ENCODE data around the gene CCDC15. TPM values are rescaled to one million over a fixed set of nuclear protein-coding genes. Genes with fewer than 3 reads are reported as not detected.

CCDC15 gene
- total RNA-seq, 1 donor from 2014 or later, result 0.49 TPM

- no peak for DNase-seq (ENCODE audit: low spot score)
Measured at GRCh38 chr11:125068368-125068767, 114.4 kb downstream of the CCDC15 start.

DNA sequence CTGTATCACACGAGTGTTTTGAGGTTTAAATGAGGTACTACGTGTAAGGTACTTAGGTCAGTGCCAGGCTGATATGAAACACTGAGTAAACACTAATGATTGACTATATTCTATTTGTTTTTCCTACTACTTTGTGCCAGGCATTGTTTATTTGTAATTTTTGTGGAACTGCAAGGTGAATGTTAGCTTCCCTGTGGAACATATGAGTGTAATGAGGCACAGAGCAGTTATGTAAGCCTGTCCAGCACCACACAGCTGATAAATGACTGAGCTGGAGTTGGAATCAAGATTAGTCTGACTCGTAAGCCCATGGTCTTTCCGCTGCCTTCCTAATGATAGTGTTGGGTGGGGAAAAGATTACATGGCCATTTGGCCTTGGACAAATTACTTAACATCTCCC lies 115.0 kb downstream of the CCDC15 start:
- no peak for DNase-seq (ENCODE audit: low spot score)

DNA sequence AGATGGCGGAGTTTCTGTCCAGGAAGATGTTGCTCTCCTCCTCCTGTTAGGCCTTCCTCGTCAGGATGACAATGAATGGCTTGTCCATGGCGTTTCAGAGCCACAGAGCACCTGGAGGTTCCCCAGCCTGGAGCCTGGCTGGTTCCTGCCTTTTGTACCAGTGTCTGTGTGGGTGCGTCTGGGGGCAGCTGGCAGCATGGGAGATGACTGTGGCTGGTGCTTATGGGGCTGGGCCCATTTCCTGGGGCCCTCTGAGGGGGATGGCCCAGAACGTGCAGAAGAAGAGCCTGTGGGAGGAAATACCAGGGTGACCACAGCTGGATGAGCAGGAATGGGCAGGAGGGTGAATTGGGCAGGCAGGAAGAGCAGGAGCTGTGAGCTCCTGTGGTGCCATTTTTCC lies 115.8 kb downstream of the CCDC15 start:
- DNase-seq (ENCODE audit: low spot score), result peak; percentile 9

- peak; percentile 71 for DNase-seq (ENCODE audit: low spot score)
Measured at GRCh38 chr11:125070699-125071254, 116.8 kb downstream of the CCDC15 start.

DNA sequence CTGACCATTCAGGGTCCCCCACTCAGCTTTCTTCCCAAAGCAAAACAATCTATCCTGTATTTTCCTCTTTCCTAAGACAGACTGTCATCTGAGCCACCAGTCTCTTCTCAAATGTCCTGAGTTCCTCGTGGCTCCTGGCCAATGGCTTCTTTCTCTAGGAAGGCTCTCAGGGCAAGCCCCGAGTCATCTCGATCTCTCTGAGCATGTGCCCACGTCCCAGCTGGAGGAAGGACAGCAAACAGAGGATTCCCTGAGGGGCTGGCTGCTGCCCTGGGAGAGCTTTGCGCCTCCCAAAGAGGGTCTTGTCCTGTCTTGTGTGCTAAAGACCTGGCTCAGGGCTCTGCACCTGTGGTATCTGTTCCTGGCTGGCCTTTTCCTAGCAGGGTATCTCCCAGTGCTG lies 117.4 kb downstream of the CCDC15 start:
- DNase-seq (ENCODE audit: low spot score), result peak; percentile 10

GRCh38 chr11:125071846-125072217 lies 117.8 kb downstream of the CCDC15 start:
- DNase-seq (ENCODE audit: low spot score), result peak; percentile 9

GRCh38 chr11:125072218-125072960 lies 118.4 kb downstream of the CCDC15 start:
- peak; percentile 24 for DNase-seq (ENCODE audit: low spot score)

DNA sequence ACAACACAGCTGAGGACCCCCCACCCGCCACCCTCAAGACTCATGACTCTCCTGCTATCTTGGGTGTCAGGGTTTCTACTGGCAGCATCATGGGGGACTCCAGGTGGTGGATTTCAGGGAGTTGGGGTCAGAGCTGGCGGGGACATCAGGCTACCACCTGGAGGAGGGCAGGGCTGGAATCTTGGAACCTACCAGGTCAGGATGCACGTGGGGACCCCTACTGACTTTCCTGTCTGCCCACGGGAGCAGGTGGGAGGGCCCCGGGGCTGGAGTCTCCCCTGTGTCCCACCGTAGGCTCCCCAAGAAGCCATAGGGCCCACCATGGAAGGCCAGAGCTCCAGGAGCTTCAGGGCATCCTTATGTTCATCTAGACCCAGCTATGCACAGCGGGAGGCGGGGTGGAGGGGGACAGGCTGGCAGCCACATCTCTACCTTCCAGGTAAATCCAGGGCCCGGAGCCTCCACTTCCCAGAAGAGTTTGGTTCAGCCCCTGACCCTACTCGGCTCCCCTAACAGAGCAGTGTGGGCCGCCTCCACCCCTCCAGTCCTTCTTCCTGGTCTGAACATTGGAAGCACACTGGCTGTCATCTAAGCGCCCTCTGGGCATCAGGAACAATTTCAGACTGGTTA lies 119.1 kb downstream of the CCDC15 start:
- DNase-seq (ENCODE audit: low spot score), result no peak

DNA sequence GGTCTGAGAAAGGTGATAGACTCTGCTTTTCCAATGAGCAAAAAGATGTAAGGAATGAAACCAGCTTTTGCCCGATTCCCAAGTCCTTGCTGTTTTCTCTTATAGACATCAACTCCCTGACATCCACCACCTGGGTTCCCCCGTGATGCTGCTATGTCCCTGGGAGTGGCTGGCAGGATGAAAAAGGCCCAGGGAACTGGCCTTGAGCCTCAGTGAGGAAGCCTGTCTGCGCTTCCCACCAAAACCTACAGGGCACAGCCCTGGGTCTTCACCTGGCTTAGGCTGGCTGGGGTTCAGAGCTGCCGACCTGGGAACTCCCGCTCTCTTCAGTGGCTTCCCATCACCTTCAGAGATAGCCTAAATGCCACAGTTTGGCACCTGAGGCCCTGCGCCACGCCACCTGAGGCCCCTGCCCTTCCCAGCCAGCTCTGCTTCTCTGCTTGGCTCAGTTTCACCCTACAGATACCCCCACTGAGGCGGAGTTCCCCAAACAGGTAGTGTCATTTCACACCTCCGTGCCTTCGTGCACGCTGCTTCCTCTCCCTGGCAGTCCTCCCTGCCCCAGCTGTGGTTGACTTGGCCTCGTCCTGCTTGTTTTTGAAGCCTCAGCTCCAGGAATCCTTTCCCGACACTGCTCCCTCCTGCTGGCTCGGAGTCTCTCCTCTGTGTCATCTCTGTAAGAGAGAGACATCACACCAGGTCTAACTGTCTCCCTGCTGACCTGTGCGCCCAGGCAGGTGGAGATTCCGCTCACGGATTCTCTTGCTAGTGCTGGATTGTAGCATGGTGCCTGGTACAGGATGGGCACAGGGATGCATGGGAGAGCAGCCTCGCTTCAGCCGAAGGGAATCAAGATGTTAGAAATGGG lies 119.8 kb downstream of the CCDC15 start:
- DNase-seq (ENCODE audit: low spot score), result no peak

DNA sequence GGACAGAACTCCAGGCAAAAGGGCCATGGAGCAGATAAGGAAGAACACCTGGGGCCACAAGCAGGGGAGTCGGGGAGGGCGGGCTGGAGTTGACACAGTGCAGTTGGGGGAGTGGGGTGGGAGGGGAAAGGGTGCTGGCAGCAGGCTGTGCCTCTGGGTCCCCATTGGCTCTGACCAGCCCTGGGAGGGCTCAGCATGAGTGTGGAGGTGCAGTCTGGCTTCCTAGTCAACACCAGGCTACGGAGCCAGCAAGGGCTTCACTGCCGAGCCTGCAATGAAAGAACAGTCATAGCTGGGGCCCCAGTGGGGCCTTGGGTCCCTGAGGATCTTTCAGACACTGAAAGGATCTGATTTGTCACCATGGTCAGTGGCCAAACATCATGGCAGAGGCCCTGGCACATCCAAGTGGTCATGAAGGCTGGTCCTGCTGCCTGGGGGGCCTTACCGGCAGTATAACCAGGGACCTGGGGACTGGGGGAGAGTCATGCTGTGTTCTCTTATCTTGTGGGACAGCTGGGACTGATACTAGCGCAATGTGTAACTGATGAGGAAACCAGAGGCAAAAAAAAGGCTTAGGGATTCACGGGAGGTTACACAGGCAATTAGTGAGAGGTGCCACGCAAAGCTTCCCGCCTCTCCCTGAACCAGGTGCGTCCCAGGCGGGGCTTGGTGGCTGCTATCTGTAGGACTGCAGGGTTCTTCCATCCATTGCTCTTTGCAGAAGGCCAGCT lies 120.7 kb downstream of the CCDC15 start:
- no peak for DNase-seq (ENCODE audit: low spot score)

GRCh38 chr11:125075242-125075625 lies 121.2 kb downstream of the CCDC15 start:
- no peak for DNase-seq (ENCODE audit: low spot score)

DNA sequence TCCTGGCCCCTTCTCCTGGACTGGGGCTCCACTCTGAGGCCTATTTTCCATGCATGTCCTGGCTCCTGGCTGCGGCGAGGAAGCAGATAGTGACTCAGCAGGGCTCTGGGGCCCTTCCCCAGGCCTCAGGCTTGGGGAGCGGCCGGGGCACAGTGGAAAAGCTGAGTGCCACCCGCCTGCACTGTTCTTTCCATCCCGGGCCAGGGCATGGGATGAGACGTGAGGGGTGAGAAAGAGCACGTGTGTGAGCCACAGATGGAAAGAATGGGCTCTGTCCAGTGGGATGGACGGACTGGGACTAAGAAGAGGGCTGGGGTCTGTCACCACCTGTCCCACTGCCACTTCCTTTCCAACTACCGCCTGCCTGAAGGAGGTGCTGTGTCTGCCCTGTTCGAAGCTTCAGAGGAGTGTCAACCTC lies 121.9 kb downstream of the CCDC15 start:
- no peak for DNase-seq (ENCODE audit: low spot score)

DNA sequence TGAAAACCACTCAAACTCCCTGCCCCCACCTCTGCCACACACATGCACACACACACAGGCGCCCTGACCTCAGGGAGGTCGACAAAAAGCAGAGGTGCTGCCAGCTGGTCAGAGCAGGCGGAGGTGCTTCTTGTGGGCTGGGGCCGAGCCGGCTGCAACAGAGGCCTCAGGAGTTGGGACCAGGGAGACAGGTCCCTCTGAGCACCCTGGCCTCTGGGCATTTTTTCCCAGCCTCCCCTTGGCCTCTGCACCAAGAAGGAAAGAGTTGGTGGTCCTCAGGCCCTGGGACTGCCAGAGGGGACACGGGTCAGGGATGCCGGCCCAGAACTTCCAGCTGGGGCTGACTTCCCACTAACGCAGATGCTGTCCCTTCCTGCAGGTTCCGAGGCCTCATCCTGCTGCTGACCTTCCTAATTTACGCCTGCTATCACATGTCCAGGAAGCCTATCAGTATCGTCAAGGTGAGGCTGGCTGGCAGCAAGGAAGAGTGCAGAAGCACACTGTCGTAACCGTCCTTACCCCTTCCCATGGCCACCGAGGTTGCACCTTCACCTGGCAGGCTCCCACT lies 122.5 kb downstream of the CCDC15 start:
- DNase-seq (ENCODE audit: low spot score), result no peak

GRCh38 chr11:125078016-125078415 lies 124.0 kb downstream of the CCDC15 start:
- DNase-seq (ENCODE audit: low spot score), result no peak

- no peak for DNase-seq (ENCODE audit: low spot score)
Measured at GRCh38 chr11:125078516-125079140, 124.6 kb downstream of the CCDC15 start.

GRCh38 chr11:125079151-125079877 lies 125.3 kb downstream of the CCDC15 start:
- DNase-seq (ENCODE audit: low spot score), result no peak

DNA sequence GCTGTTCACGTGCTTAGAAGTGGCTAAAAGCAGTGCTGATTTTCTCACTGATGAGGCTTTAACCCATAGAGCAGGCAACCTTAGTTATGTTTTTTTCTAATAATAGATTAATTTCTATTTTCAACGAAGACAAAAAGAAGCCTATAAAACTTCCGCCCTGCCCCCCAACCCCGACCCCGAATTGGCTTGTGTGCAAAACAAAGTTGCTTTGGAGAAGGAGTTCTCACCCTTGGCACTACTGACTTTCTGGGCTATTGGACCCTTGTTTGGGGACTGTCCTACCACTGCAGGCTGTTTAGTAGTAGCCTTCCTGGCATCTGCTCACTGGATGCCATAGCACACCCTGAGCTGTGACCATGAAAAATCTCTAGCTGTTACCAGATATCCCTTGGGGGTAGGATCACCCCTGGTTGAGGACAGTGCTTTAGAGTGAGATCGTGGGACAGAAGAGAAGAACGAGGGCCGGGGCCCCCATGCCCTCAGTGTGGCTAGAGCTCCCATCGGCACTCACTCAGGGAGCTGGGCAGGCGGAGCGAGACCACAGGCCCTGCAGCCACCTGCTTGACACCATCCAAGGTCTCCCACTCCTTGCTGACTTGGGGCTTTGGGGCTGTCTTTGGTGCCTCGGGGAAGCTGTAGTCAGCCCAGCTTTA lies 126.0 kb downstream of the CCDC15 start:
- no peak for DNase-seq (ENCODE audit: low spot score)

DNA sequence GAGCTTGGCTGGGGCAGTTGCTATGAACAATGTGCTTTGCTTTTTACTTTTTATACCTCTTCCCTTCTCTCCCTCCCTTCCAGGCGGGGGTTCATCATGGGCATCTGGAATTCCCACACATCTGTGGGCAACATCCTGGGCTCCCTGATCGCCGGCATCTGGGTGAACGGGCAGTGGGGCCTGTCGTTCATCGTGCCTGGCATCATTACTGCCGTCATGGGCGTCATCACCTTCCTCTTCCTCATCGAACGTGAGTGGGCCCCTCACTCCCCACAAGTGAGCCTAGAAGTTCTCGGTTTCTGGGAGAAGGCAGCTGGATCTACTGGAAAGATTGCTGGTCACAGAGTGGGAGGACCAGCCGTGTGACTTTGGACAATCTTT lies 126.5 kb downstream of the CCDC15 start:
- no peak for DNase-seq (ENCODE audit: low spot score)

GRCh38 chr11:125081098-125081798 lies 127.2 kb downstream of the CCDC15 start:
- no peak for DNase-seq (ENCODE audit: low spot score)
